ENCODE results near the gene ZNF597. TPM values are rescaled to one million over a fixed set of nuclear protein-coding genes. Genes with fewer than 3 reads are reported as not detected.

Gene ZNF597
- total RNA-seq, 3 donors from 2014 or later = 2.1 to 3.6 (median 2.8) TPM

DNA sequence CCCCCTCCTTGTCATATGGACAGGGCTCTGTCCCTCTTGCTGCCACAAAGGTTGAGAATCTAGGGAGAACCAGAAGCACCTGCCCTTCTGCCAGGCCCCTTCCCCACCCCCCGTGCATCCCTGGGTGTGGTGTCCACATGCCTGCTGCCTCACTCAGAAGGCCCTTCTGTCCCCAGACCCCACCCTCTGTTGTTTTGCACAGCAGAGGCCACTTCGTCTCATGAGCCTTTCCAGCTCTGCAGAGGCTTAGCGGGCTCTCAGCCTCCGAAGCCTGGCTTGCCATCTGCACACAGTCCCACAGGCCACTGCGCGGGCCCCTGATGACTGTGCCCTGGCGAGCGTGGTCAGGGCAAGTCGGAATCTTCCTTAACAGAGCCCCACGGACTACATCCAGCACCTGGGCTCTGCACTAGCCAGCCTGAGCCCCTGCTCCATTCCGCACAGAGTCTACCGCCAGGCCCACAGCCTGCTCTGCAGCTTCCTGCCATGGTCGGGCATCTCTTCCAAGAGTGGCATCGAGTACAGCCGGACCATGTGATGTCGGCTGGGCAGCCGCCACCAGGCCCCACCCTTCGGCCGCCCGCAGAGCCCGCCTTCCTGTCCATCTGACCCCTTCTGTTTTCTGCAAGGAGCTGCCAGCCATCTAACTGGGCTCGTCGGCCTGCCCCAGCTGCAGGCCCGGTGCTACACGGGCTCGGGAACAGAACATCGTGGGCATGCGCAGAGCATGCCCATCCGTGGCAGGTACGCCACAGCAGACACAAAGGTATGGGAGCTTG, 41.2 kb upstream of the ZNF597 start:
- intact Hi-C loops (cut with DNase I; ENCODE audit: low total_unique reads) = no loop called here
- Histone ChIP-seq H3K36me3 (peaks cover 9% of the 10 kb centered on the region), H3K9me3 (no peaks in the 10 kb centered on the region), H3K4me3 (no peak overlapping the region), H3K27me3 (no peaks in the 10 kb centered on the region), H3K27ac (no peak overlapping the region), H3K4me1 (no peaks in the 10 kb centered on the region)
- no peak for TF ChIP-seq POLR2AphosphoS5 (IDR thresholded peaks at IDR 0.05)
- DNase-seq (ENCODE audit: low spot score in 2 of 2) = no peak

DNA sequence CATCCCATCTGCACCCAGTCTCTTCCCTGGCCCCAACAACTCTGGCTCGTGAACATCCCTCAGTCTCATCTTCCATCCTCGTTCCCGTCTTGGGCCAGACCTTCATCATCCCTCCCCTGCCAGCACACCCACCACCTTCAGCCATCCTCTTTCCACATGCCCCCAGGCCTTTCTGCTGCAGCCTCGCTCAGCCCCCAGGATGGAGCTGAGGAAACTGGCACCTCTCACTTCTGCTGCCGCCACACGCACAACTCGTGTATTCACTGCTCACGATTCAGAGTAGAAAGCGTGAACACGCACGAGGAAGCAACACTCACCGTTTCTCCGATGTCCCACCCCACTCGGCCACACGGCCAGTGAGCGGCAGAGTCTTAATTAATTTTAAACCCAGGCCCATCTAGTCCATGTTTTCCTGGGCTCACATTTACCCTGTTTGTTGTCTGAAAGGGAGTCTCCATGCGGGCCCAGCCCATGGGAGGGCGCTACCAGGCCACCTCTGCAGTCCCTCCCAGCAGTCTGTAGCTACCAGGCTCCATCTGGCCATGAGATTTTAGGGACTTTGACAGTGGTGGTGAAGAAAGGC, 39.4 kb upstream of the ZNF597 start:
- Histone ChIP-seq H3K36me3 (peaks cover 12% of the 10 kb centered on the region), H3K27me3 (no peaks in the 10 kb centered on the region), H3K27ac (no peak overlapping the region), H3K9me3 (no peaks in the 10 kb centered on the region), H3K4me1 (no peaks in the 10 kb centered on the region), H3K4me3 (no peak overlapping the region)
- intact Hi-C loops (cut with DNase I; ENCODE audit: low total_unique reads) = no loop called here
- DNase-seq (ENCODE audit: low spot score in 2 of 2) = no peak
- TF ChIP-seq POLR2A (IDR thresholded peaks at IDR 0.05) = no peak
- TF ChIP-seq, protein P1, sequence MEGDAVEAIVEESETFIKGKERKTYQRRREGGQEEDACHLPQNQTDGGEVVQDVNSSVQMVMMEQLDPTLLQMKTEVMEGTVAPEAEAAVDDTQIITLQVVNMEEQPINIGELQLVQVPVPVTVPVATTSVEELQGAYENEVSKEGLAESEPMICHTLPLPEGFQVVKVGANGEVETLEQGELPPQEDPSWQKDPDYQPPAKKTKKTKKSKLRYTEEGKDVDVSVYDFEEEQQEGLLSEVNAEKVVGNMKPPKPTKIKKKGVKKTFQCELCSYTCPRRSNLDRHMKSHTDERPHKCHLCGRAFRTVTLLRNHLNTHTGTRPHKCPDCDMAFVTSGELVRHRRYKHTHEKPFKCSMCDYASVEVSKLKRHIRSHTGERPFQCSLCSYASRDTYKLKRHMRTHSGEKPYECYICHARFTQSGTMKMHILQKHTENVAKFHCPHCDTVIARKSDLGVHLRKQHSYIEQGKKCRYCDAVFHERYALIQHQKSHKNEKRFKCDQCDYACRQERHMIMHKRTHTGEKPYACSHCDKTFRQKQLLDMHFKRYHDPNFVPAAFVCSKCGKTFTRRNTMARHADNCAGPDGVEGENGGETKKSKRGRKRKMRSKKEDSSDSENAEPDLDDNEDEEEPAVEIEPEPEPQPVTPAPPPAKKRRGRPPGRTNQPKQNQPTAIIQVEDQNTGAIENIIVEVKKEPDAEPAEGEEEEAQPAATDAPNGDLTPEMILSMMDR (IDR thresholded peaks at IDR 0.05) = no peak
- no peak for TF ChIP-seq POLR2AphosphoS5 (IDR thresholded peaks at IDR 0.05)

DNA sequence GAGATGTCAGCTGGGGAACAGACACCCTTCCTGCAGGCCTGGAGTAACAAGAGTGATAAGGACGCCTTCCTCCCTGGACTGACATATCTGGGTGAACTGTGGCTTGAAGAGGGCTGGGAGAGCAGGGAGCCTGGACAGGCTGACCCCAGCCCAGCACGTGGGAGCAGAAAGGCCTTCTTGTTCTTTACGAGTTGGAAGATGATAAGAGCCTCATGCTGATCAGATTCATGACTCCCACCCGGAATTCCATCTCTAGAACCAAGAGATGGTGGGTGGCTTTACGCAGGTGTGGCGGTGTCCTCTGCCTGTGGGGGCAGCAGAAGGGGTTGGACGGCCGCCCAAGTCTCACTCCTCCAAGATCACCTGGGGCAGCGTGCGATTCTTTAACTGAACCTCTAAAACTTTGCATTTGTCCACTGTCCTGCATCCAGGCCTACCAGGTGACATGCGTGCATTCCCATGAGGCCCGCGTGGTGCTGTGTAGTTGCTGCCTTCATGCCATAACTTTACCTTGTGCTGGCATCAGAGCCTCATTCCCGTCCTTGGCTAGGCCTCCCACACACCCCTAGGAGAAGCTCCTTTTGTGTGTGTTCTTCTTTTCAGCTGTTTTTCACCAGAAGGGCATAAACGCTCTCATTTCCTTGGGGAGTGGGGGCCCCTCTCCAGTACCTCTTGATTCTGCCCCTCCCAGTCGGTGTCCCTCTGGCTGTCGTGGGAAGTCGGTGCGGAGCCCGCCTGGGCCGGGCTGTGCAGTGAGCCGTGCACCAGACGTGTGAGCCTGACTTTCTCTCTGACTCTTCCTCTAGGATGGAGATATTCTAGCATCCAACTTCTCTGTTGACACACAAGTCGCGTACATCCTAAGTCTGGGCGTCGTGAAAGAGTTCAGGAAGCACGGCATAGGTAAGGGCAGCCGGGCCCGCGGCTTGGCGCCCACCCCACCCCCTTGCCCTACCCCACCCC, 38.7 kb upstream of the ZNF597 start:
- H3K4me3 ChIP-seq = no peak overlapping the region
- no peak for DNase-seq (ENCODE audit: low spot score in 2 of 2)
- H3K36me3 ChIP-seq = peaks cover 12% of the 10 kb centered on the region
- intact Hi-C loops (cut with DNase I; ENCODE audit: low total_unique reads) = loop anchor here (2.0 kb wide), 1 partner anchor 41 kb away; no protein-coding TSS in a partner anchor
- H3K9me3 ChIP-seq = no peaks in the 10 kb centered on the region
- H3K4me1 ChIP-seq = no peaks in the 10 kb centered on the region
- no peak overlapping the region for H3K27ac ChIP-seq
- no peaks in the 10 kb centered on the region for H3K27me3 ChIP-seq
- TF ChIP-seq, protein P1 (IDR thresholded peaks at IDR 0.05) = no peak
- TF ChIP-seq POLR2A (IDR thresholded peaks at IDR 0.05) = no peak
- no peak for TF ChIP-seq POLR2AphosphoS5 (IDR thresholded peaks at IDR 0.05)

- H3K36me3 ChIP-seq = peaks cover 12% of the 10 kb centered on the region
Observed at GRCh38 chr16:3480901-3481695, 37.8 kb upstream of the ZNF597 start.

More at GRCh38 chr16:3480901-3481695, 37.8 kb upstream of the ZNF597 start:
- no peak for DNase-seq (ENCODE audit: low spot score in 2 of 2)
- H3K27ac ChIP-seq = no peak overlapping the region
- H3K4me3 ChIP-seq = no peak overlapping the region
- no peaks in the 10 kb centered on the region for H3K9me3 ChIP-seq
- no peak for TF ChIP-seq POLR2AphosphoS5 (IDR thresholded peaks at IDR 0.05)
- no peak for TF ChIP-seq POLR2A (IDR thresholded peaks at IDR 0.05)
- TF ChIP-seq, protein P1 (IDR thresholded peaks at IDR 0.05) = no peak
- H3K4me1 ChIP-seq = no peaks in the 10 kb centered on the region
- intact Hi-C loops (cut with DNase I; ENCODE audit: low total_unique reads) = loop anchor here (2.0 kb wide), 1 partner anchor 42 kb away; no protein-coding TSS in a partner anchor
- no peaks in the 10 kb centered on the region for H3K27me3 ChIP-seq
